Measurements from ENCODE around the gene SLC51A. TPM values are rescaled to one million over a fixed set of nuclear protein-coding genes. Genes with fewer than 3 reads are reported as not detected.
A peak's percentile ranks its signal among the peaks of the same experiment; 100 is the strongest.
"Not testable (repeated sequence)": the region's sequence is repeated elsewhere in the genome, so short reads cannot be mapped to it uniquely, and the experiment has no call there.

SLC51A gene
- total RNA-seq, 1 donor from 2014 or later: not detected

GRCh38 chr3:196184169-196184432, 32.2 kb upstream of the SLC51A start:
- Mint-ChIP-seq H3K27ac (peak overlapping the region; percentile 84), H3K4me1 (peaks cover 63% of the 10 kb centered on the region)
- intact Hi-C loops (cut with micrococcal nuclease); H3K9me3 Mint-ChIP-seq; H3K27me3 Mint-ChIP-seq; H3K36me3 Mint-ChIP-seq (ENCODE audit: low read depth); H3K4me3 Mint-ChIP-seq: not testable (repeated sequence)
- peak; percentile 56 for DNase-seq

- peaks cover 56% of the 10 kb centered on the region for H3K4me1 Mint-ChIP-seq
Measured at GRCh38 chr3:196184881-196185280, 31.5 kb upstream of the SLC51A start.

DNA sequence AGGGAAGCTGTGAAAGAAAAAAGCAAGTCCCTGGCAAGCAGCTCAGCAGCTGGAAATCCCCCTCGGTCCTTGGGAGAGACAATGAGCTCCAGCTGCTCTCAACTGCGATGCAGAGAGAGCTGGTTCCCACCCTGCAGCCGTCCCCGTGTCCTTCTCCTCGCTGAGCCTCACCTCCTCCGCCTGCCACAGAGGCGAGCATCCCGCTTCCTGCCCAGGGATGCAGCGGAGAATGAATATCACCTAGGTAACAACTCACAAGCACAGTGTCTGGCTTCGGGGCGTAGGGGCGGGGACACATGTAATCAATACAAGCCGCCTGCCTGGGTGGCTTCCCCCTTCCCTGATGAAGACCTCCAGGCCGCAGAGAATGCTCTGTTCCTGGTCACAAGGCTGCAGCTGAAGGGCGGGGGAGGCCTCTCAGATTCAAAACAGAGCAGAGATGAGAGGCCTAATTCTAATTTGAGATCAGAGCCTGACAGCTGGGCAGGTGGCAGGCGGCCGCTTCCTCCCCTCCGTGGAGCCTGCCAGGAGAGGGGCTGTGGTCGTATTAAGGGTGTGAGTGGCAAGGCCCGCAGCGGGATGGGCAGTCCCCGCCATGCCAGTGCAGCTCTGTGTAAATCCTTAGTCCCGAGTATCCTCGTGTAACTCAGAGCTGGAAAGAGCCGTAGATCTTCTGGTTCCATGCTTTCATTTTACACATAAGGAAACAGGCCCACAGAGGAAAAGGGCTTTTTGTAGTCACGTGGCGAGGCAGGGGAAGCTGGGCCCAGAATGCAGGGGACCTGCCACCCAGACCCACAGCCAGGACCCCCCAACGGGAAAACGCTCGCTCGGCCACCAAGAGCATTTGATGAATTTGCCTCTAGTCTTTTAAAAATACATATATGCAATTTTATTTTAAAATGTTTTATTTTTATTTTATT, 29.4 kb upstream of the SLC51A start:
- Mint-ChIP-seq H3K4me1 (peaks cover 50% of the 10 kb centered on the region), H3K4me3 (peak overlapping the region; percentile 65), H3K27ac (peak overlapping the region; percentile 82), H3K36me3 (ENCODE audit: low read depth) (no peaks in the 10 kb centered on the region), H3K9me3 (no peaks in the 10 kb centered on the region), H3K27me3 (no peaks in the 10 kb centered on the region)
- DNase-seq: peak; percentile 74
- intact Hi-C loops (cut with micrococcal nuclease): no loop called here

More at GRCh38 chr3:196184881-196185280, 31.5 kb upstream of the SLC51A start:
- Mint-ChIP-seq H3K9me3 (no peaks in the 10 kb centered on the region), H3K27me3 (no peaks in the 10 kb centered on the region), H3K4me3 (no peak overlapping the region), H3K36me3 (ENCODE audit: low read depth) (no peaks in the 10 kb centered on the region), H3K27ac (peak overlapping the region; percentile 11)
- intact Hi-C loops (cut with micrococcal nuclease): no loop called here
- peak; percentile 54 for DNase-seq

- no peaks in the 10 kb centered on the region for H3K9me3 Mint-ChIP-seq
- H3K4me1 Mint-ChIP-seq: peaks cover 50% of the 10 kb centered on the region
- no peak overlapping the region for H3K27ac Mint-ChIP-seq
- H3K36me3 Mint-ChIP-seq (ENCODE audit: low read depth): no peaks in the 10 kb centered on the region
- DNase-seq: peak; percentile 55
- no peaks in the 10 kb centered on the region for H3K27me3 Mint-ChIP-seq
- no peak overlapping the region for H3K4me3 Mint-ChIP-seq
- intact Hi-C loops (cut with micrococcal nuclease): no loop called here
Measured at GRCh38 chr3:196189566-196190347, 26.6 kb upstream of the SLC51A start.

GRCh38 chr3:196192036-196192523, 24.3 kb upstream of the SLC51A start:
- Mint-ChIP-seq H3K27ac (peak overlapping the region; percentile 99), H3K36me3 (ENCODE audit: low read depth) (no peaks in the 10 kb centered on the region), H3K4me1 (peaks cover 43% of the 10 kb centered on the region), H3K27me3 (no peaks in the 10 kb centered on the region), H3K9me3 (no peaks in the 10 kb centered on the region), H3K4me3 (peak overlapping the region; percentile 76)
- DNase-seq: peak; percentile 83
- intact Hi-C loops (cut with micrococcal nuclease): loop anchor here (1.0 to 2.0 kb wide), 3 partner anchors 9 to 110 kb away; partner anchors contain the start of gene TFRC

- no peaks in the 10 kb centered on the region for H3K36me3 Mint-ChIP-seq (ENCODE audit: low read depth)
- H3K9me3 Mint-ChIP-seq: no peaks in the 10 kb centered on the region
- H3K4me3 Mint-ChIP-seq: peak overlapping the region; percentile 76
- no peak for DNase-seq
- H3K27me3 Mint-ChIP-seq: no peaks in the 10 kb centered on the region
- peak overlapping the region; percentile 99 for H3K27ac Mint-ChIP-seq
- H3K4me1 Mint-ChIP-seq: peaks cover 41% of the 10 kb centered on the region
- intact Hi-C loops (cut with micrococcal nuclease): loop anchor here (1.0 to 2.0 kb wide), 3 partner anchors 9 to 110 kb away; partner anchors contain the start of gene TFRC
Measured at GRCh38 chr3:196192524-196193051, 23.7 kb upstream of the SLC51A start.

DNA sequence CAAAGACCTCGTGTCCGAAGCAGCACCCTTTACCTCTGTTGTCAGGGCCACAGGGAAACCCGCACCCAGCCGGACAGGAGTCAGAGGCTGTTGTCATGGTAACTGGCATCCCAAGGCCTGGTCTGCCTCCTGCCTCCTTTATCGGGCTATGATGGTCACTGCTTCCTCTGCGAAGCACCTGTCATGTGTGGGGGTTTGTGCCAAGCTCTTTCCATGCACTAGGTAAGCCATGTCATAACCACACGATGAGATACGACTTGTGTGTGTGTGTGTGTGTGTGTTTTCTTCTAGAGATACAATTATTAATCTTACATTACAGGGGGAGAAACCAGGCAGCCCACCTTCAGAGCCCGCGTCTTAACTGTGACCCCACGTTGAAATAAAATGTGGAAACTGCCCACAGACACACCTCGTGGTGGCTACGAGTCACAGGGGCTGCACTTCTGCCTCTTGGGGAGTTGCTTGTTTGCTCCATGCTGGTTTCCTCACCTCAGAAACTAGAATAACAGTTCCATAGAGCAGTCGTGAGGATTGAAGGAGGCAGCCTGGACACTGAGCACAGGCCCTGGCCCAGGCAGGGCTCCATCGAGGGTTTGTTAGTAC, 23.1 kb upstream of the SLC51A start:
- Mint-ChIP-seq H3K27me3 (no peaks in the 10 kb centered on the region), H3K4me3 (peak overlapping the region; percentile 76), H3K4me1 (peaks cover 38% of the 10 kb centered on the region), H3K27ac (peak overlapping the region; percentile 99), H3K9me3 (no peaks in the 10 kb centered on the region), H3K36me3 (ENCODE audit: low read depth) (no peaks in the 10 kb centered on the region)
- peak; percentile 70 for DNase-seq
- intact Hi-C loops (cut with micrococcal nuclease): loop anchor here (2.0 kb wide), 1 partner anchor 14 kb away; no protein-coding TSS in a partner anchor

GRCh38 chr3:196193736-196194541, 22.4 kb upstream of the SLC51A start:
- H3K4me3 Mint-ChIP-seq: no peak overlapping the region
- peak overlapping the region; percentile 99 for H3K27ac Mint-ChIP-seq
- intact Hi-C loops (cut with micrococcal nuclease): loop anchor here (2.0 kb wide), 1 partner anchor 15 kb away; no protein-coding TSS in a partner anchor
- DNase-seq: peak; percentile 59
- no peaks in the 10 kb centered on the region for H3K36me3 Mint-ChIP-seq (ENCODE audit: low read depth)
- H3K9me3 Mint-ChIP-seq: no peaks in the 10 kb centered on the region
- peaks cover 36% of the 10 kb centered on the region for H3K4me1 Mint-ChIP-seq
- H3K27me3 Mint-ChIP-seq: no peaks in the 10 kb centered on the region

- H3K4me3 Mint-ChIP-seq: no peak overlapping the region
- H3K4me1 Mint-ChIP-seq: peaks cover 36% of the 10 kb centered on the region
- no peaks in the 10 kb centered on the region for H3K9me3 Mint-ChIP-seq
- H3K27me3 Mint-ChIP-seq: no peaks in the 10 kb centered on the region
- intact Hi-C loops (cut with micrococcal nuclease): no loop called here
- H3K36me3 Mint-ChIP-seq (ENCODE audit: low read depth): no peaks in the 10 kb centered on the region
- DNase-seq: peak; percentile 57
- H3K27ac Mint-ChIP-seq: peak overlapping the region; percentile 62
Measured at GRCh38 chr3:196194542-196194915, 21.8 kb upstream of the SLC51A start.

DNA sequence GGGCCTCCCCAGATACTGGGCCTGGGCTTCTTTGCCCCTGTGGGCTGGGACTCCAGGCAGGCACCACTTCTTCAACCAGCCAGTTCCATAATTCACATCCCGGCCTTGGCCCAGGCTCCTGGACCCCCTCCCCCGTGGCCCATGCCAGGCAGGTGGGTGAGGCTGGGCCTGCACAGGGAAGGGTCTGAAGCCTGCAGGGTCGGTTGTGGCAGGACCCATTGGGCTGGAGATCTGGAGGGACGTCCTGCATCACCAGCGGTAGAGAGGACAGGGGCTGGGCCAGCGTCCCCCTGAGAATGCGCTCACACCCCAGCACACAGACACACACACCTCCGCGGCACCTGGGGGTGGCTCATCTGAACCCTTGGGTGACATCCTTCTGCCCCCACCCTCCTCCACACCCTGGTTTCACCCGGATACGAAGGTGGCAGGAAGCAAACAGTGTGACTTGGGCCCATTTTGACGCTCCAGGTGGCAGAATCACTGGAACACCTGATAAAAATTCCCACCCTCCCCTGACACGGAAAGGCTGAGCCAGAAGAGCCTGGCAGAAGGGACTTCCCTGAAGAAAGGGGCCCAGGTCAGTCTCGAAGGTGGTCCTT, 20.6 kb upstream of the SLC51A start:
- DNase-seq: no peak
- no peaks in the 10 kb centered on the region for H3K9me3 Mint-ChIP-seq

GRCh38 chr3:196197524-196197923, 18.8 kb upstream of the SLC51A start:
- Mint-ChIP-seq H3K9me3 (no peaks in the 10 kb centered on the region), H3K27ac (no peak overlapping the region), H3K36me3 (ENCODE audit: low read depth) (no peaks in the 10 kb centered on the region), H3K4me3 (no peak overlapping the region), H3K27me3 (no peaks in the 10 kb centered on the region), H3K4me1 (peaks cover 21% of the 10 kb centered on the region)
- intact Hi-C loops (cut with micrococcal nuclease): loop anchor here (2.0 kb wide), 1 partner anchor 347 kb away; no protein-coding TSS in a partner anchor
- no peak for DNase-seq

More for the DNA sequence above, 20.6 kb upstream of the SLC51A start:
- Mint-ChIP-seq H3K27me3 (no peaks in the 10 kb centered on the region), H3K4me3 (no peak overlapping the region), H3K4me1 (peaks cover 33% of the 10 kb centered on the region), H3K36me3 (ENCODE audit: low read depth) (no peaks in the 10 kb centered on the region), H3K27ac (no peak overlapping the region)
- intact Hi-C loops (cut with micrococcal nuclease): loop anchor here (1.0 to 2.0 kb wide), 3 partner anchors 122 to 345 kb away; no protein-coding TSS in a partner anchor

- peaks cover 4% of the 10 kb centered on the region for H3K27me3 Mint-ChIP-seq
- H3K4me1 Mint-ChIP-seq: peaks cover 15% of the 10 kb centered on the region
- H3K9me3 Mint-ChIP-seq: no peaks in the 10 kb centered on the region
- no peak for DNase-seq
- H3K27ac Mint-ChIP-seq: no peak overlapping the region
- H3K4me3 Mint-ChIP-seq: no peak overlapping the region
- intact Hi-C loops (cut with micrococcal nuclease): no loop called here
- H3K36me3 Mint-ChIP-seq (ENCODE audit: low read depth): no peaks in the 10 kb centered on the region
Measured at GRCh38 chr3:196198081-196198675, 18.2 kb upstream of the SLC51A start.
